Measurements from ENCODE around the gene ETV5.
A peak's percentile ranks its signal among the peaks of the same experiment; 100 is the strongest.

Gene ETV5

GRCh38 chr3:186108941-186109865, at the start of gene ETV5:
Gene ETV5 (minus strand): TSS chr3:186109089. CDS start chr3:186105868, 3,221 bp downstream.
- H3K36me3 ChIP-seq (ENCODE audit: control insufficient read depth, insufficient read depth, low read length), result no peaks in the 10 kb centered on the region
- DNase-seq (ENCODE audit: low read depth, low spot score), result peak; percentile 96
- peak within 1 kb of the TSS; percentile 70 for H3K4me3 ChIP-seq (ENCODE audit: low read length)
- peaks cover 2% of the 10 kb centered on the region for H3K4me1 ChIP-seq (ENCODE audit: control insufficient read depth, insufficient read depth, low read length)
- no CpG with 5 or more reads among the region's 63 CpGs for WGBS (ENCODE audit: insufficient coverage, insufficient read length)
- H3K27ac ChIP-seq (ENCODE audit: low read length), result no peak within 1 kb of the TSS
- no peaks in the 10 kb centered on the region for H3K9me3 ChIP-seq (ENCODE audit: control insufficient read depth, insufficient read depth, low read length)
- H3K27me3 ChIP-seq (ENCODE audit: control insufficient read depth, insufficient read depth, low read length), result peaks cover 45% of the 10 kb centered on the region

GRCh38 chr3:186154641-186155040, 45.8 kb upstream of the ETV5 start:
- H3K9me3 ChIP-seq (ENCODE audit: control insufficient read depth, insufficient read depth, low read length), result no peaks in the 10 kb centered on the region
- H3K4me1 ChIP-seq (ENCODE audit: control insufficient read depth, insufficient read depth, low read length), result peaks cover 2% of the 10 kb centered on the region; the same call in 1 of the 2 replicates
- DNase-seq (ENCODE audit: low read depth, low spot score), result no peak
- H3K27ac ChIP-seq (ENCODE audit: low read length), result no peak overlapping the region
- no peak overlapping the region for H3K4me3 ChIP-seq (ENCODE audit: low read length)
- no peaks in the 10 kb centered on the region for H3K36me3 ChIP-seq (ENCODE audit: control insufficient read depth, insufficient read depth, low read length)
- no peaks in the 10 kb centered on the region for H3K27me3 ChIP-seq (ENCODE audit: control insufficient read depth, insufficient read depth, low read length)
- no CpG with 5 or more reads among the region's 2 CpGs for WGBS (ENCODE audit: insufficient coverage, insufficient read length)

- no peaks in the 10 kb centered on the region for H3K36me3 ChIP-seq (ENCODE audit: control insufficient read depth, insufficient read depth, low read length)
- H3K9me3 ChIP-seq (ENCODE audit: control insufficient read depth, insufficient read depth, low read length), result no peaks in the 10 kb centered on the region
- H3K4me1 ChIP-seq (ENCODE audit: control insufficient read depth, insufficient read depth, low read length), result peaks cover 2% of the 10 kb centered on the region; the same call in 1 of the 2 replicates
- H3K4me3 ChIP-seq (ENCODE audit: low read length), result no peak overlapping the region
- H3K27me3 ChIP-seq (ENCODE audit: control insufficient read depth, insufficient read depth, low read length), result no peaks in the 10 kb centered on the region
- H3K27ac ChIP-seq (ENCODE audit: low read length), result no peak overlapping the region
- DNase-seq (ENCODE audit: low read depth, low spot score), result no peak
- no CpG with 5 or more reads among the region's 9 CpGs for WGBS (ENCODE audit: insufficient coverage, insufficient read length)
These were observed 44.0 kb upstream of the ETV5 start for GRCh38 chr3:186152889-186153292.

GRCh38 chr3:186152361-186152798, 43.5 kb upstream of the ETV5 start:
- no peaks in the 10 kb centered on the region for H3K36me3 ChIP-seq (ENCODE audit: control insufficient read depth, insufficient read depth, low read length)
- no CpG with 5 or more reads among the region's 8 CpGs for WGBS (ENCODE audit: insufficient coverage, insufficient read length)
- H3K27me3 ChIP-seq (ENCODE audit: control insufficient read depth, insufficient read depth, low read length), result no peaks in the 10 kb centered on the region
- DNase-seq (ENCODE audit: low read depth, low spot score), result no peak
- H3K27ac ChIP-seq (ENCODE audit: low read length), result no peak overlapping the region
- H3K4me1 ChIP-seq (ENCODE audit: control insufficient read depth, insufficient read depth, low read length), result peaks cover 2% of the 10 kb centered on the region; the same call in 1 of the 2 replicates
- H3K9me3 ChIP-seq (ENCODE audit: control insufficient read depth, insufficient read depth, low read length), result no peaks in the 10 kb centered on the region
- H3K4me3 ChIP-seq (ENCODE audit: low read length), result no peak overlapping the region

DNA sequence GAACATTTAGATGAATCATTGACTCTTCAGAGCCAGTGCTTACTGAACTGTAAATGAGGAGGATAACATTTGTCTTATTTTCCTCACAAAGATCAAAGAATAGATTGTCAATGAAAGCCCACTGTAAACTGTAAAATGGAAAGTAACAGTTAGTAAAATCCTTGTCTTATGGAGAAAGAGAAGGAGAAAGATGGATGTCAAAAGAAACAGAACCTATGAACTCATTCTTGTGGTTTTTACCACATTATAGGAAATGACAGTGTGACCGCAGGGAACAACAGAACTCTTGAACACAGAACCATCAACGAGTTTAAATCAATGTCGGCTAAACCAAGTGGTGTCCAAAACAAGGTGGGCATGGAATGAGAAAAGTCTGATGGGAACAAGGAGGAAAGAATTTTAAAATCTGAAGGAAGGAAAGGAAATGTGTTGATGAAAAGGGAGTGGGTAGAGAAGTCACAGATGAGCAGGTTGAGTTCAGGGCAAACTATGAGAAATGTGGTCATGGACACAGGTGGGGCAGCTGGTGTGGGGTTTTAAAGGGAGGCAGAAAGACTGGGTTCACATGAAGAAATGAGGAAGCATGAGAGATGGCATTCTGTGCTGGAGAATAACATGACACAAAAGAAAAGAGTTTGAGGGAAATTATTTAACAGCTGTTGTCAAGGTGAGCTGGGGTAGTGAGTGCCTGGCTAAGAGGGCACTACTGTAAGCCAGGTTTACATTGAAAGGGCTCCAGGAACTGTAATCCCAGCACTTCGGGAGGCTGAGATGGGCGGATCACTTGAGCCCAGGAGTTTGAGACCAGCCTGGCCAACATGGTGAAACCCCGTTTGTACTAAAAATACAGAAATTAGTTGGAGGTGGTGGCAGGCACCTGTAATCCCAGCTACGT, 42.4 kb upstream of the ETV5 start:
- H3K27ac ChIP-seq (ENCODE audit: low read length), result no peak overlapping the region
- no CpG with 5 or more reads among the region's 7 CpGs for WGBS (ENCODE audit: insufficient coverage, insufficient read length)

GRCh38 chr3:186150041-186150830, 41.3 kb upstream of the ETV5 start:
- no peak overlapping the region for H3K27ac ChIP-seq (ENCODE audit: low read length)
- WGBS (ENCODE audit: insufficient coverage, insufficient read length), result no CpG with 5 or more reads among the region's 11 CpGs
- DNase-seq (ENCODE audit: low read depth, low spot score), result no peak
- H3K27me3 ChIP-seq (ENCODE audit: control insufficient read depth, insufficient read depth, low read length), result no peaks in the 10 kb centered on the region
- no peaks in the 10 kb centered on the region for H3K36me3 ChIP-seq (ENCODE audit: control insufficient read depth, insufficient read depth, low read length)
- no peak overlapping the region for H3K4me3 ChIP-seq (ENCODE audit: low read length)
- H3K4me1 ChIP-seq (ENCODE audit: control insufficient read depth, insufficient read depth, low read length), result peaks cover 2% of the 10 kb centered on the region; the same call in 1 of the 2 replicates
- no peaks in the 10 kb centered on the region for H3K9me3 ChIP-seq (ENCODE audit: control insufficient read depth, insufficient read depth, low read length)

More for the DNA sequence above, 42.4 kb upstream of the ETV5 start:
- Histone ChIP-seq H3K27me3 (ENCODE audit: control insufficient read depth, insufficient read depth, low read length) (no peaks in the 10 kb centered on the region), H3K4me3 (ENCODE audit: low read length) (no peak overlapping the region), H3K4me1 (ENCODE audit: control insufficient read depth, insufficient read depth, low read length) (peaks cover 2% of the 10 kb centered on the region; the same call in 1 of the 2 replicates), H3K9me3 (ENCODE audit: control insufficient read depth, insufficient read depth, low read length) (no peaks in the 10 kb centered on the region), H3K36me3 (ENCODE audit: control insufficient read depth, insufficient read depth, low read length) (no peaks in the 10 kb centered on the region)
- DNase-seq (ENCODE audit: low read depth, low spot score), result no peak

GRCh38 chr3:186149319-186149960, 40.6 kb upstream of the ETV5 start:
- no peaks in the 10 kb centered on the region for H3K27me3 ChIP-seq (ENCODE audit: control insufficient read depth, insufficient read depth, low read length)
- peaks cover 2% of the 10 kb centered on the region; the same call in 1 of the 2 replicates for H3K4me1 ChIP-seq (ENCODE audit: control insufficient read depth, insufficient read depth, low read length)
- no peaks in the 10 kb centered on the region for H3K36me3 ChIP-seq (ENCODE audit: control insufficient read depth, insufficient read depth, low read length)
- H3K27ac ChIP-seq (ENCODE audit: low read length), result no peak overlapping the region
- no peak for DNase-seq (ENCODE audit: low read depth, low spot score)
- H3K9me3 ChIP-seq (ENCODE audit: control insufficient read depth, insufficient read depth, low read length), result no peaks in the 10 kb centered on the region
- no peak overlapping the region for H3K4me3 ChIP-seq (ENCODE audit: low read length)
- WGBS (ENCODE audit: insufficient coverage, insufficient read length), result no CpG with 5 or more reads among the region's 15 CpGs

DNA sequence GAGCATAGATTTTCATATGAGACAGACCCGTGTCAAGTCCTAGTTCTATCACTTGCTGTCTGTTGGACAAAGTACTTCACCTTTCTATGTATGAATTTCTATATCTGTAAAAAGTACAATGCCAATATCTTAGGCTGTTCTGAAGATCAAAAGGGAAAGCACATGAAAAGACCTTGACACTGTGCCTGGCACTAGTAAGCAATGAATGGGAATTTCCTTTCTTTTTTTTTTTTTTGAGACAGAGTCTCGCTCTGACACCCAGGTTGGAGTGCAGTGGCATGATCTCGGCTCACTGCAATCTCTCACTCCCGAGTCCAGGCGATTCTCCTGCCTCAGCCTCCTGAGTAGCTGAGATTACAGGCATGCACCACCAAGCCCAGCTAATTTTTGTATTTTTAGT, 35.4 kb upstream of the ETV5 start:
- H3K27ac ChIP-seq (ENCODE audit: low read length), result no peak overlapping the region
- no peaks in the 10 kb centered on the region for H3K9me3 ChIP-seq (ENCODE audit: control insufficient read depth, insufficient read depth, low read length)
- no peak for DNase-seq (ENCODE audit: low read depth, low spot score)
- H3K27me3 ChIP-seq (ENCODE audit: control insufficient read depth, insufficient read depth, low read length), result no peaks in the 10 kb centered on the region
- H3K36me3 ChIP-seq (ENCODE audit: control insufficient read depth, insufficient read depth, low read length), result no peaks in the 10 kb centered on the region
- no peak overlapping the region for H3K4me3 ChIP-seq (ENCODE audit: low read length)
- no peaks in the 10 kb centered on the region for H3K4me1 ChIP-seq (ENCODE audit: control insufficient read depth, insufficient read depth, low read length)
- no CpG with 5 or more reads among the region's 5 CpGs for WGBS (ENCODE audit: insufficient coverage, insufficient read length)

DNA sequence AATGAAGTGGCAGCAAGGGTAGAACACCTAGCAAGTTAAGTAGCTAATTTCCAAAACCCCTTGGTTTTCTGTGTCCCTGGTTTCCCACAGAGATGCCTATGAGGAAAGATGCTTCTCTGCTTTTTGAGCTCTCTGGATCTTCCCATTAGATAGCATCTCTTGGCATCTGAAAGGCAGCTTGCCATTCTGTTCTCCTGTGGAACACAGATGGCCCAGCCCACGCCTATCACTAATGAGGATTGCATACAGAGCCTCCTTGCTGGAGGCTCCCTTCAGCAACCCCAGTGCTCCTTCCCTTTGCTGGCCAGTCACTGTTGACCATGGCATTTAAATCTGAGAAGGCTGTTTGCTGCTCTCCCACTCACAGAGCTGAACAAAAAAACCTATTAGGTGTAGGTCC, 34.4 kb upstream of the ETV5 start:
- DNase-seq (ENCODE audit: low read depth, low spot score), result no peak
- WGBS (ENCODE audit: insufficient coverage, insufficient read length), result no CpG with 5 or more reads among the region's 1 CpG
- H3K9me3 ChIP-seq (ENCODE audit: control insufficient read depth, insufficient read depth, low read length), result no peaks in the 10 kb centered on the region
- no peak overlapping the region for H3K4me3 ChIP-seq (ENCODE audit: low read length)
- no peaks in the 10 kb centered on the region for H3K27me3 ChIP-seq (ENCODE audit: control insufficient read depth, insufficient read depth, low read length)
- no peaks in the 10 kb centered on the region for H3K36me3 ChIP-seq (ENCODE audit: control insufficient read depth, insufficient read depth, low read length)
- H3K4me1 ChIP-seq (ENCODE audit: control insufficient read depth, insufficient read depth, low read length), result no peaks in the 10 kb centered on the region
- no peak overlapping the region for H3K27ac ChIP-seq (ENCODE audit: low read length)
